HG03432 (cell line): Measurements from ENCODE around the gene USP49.

Source experiments
- ATAC-seq: cut with Tn5 transposase; IDR thresholded peaks from one replicate; pipeline ENCODE4 v1.9.1; 2021; ENCODE audit warnings: mild to moderate bottlenecking, moderate library complexity; ENCODE audit not compliant: unreplicated experiment

Gene USP49

DNA sequence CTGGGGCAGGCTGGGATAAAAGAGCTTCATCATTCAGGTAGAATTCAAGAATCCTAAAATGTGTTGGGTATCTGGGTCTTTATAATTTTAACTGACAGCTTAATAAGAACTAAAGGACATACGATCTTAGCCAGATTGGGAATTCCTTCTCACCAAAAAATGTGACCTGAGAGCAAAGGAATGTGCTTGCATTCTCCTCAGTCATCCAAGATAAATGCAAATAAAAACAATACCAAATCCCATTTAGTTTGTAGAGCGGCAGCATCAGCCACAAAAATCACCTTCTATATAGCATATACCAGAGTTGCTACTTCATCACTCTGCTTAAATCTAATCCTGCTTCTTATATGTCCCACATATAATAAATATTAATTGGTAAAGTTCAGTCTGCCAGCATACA lies 16.9 kb downstream of the USP49 start:
- ATAC-seq: no peak

DNA sequence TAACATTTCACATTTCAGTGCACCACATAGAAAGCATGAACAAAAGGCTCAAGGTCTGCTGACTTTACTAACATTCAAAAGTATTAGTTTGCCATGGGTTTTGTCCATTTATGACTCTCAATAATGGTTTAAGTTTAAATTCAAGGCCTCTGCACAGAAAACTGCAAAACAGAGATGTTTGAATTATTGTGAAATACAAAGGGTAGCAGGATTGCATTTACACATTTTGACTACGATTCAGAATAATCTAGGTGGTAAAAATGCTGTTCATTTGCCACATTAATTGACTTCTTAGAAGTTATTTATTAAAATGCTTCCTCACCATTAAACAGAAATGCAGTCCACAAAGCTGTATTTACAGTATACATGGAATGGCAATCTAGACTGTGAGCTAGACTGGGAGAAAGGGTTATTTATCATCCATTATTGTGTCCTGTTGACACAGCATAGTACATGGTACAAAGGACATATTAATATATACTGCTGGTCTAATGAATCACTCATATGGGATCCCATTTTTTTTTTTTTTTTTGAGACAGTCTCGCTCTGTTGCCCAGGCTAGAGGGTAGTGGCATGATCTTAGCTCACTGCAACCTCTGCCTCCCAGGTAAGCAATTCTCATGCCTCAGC lies 18.0 kb downstream of the USP49 start:
- no peak for ATAC-seq

DNA sequence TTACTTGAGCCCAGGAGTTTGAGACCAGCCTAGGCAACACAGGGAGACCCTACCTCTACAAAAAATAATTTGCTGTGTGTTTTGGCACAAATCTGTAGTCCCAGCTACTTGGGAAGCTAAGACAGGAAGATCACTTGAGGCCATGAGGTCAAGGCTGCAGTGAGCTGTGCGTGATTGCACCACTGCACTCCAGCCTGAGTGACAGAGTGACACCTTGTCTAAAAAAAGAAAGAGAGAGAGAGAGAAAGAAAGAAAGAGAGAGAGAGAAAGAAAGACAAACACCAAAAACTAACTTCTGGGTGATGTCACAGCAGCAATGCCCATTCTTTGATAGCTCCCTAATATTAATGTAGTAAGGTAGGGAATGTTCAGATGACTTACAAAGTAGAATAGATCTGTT lies 20.4 kb downstream of the USP49 start:
- no peak for ATAC-seq

DNA sequence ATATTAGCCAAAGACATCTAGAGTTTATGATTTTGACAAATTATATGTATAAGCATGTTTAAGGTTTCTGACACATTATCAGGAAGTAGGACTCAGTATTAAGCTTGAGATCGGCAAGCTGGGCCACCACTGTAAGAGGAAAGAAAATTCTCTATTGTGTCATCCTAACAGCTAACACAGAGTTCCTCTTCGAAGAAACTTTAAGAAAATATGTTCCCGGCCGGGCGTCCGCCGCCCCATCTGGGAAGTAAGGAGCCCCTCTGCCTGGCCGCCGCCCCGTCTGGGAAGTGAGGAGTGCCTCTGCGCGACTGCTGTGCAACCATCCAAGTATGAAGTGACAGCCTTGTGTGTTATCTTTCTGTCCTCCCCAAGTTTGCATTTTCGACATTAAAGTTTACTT lies 23.0 kb downstream of the USP49 start:
- ATAC-seq: no peak

DNA sequence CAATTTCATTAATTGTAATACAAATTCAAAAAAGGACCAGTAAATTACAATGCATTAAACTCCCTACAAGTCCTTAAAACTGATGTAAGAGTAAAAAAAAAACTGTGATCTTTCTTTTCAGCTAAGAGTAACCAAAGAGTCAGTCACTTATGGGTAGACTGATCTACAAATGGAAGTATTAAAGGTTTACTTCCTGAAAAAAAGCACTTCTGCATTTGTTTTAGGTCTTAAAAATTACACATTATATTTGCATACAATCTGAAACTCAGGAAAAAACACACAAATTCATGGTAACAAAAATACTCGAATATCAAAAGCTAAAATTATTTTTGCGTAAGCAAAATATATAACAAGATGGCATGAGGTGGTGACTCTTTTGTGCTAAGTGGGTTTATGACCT lies 23.5 kb downstream of the USP49 start:
- ATAC-seq: no peak

DNA sequence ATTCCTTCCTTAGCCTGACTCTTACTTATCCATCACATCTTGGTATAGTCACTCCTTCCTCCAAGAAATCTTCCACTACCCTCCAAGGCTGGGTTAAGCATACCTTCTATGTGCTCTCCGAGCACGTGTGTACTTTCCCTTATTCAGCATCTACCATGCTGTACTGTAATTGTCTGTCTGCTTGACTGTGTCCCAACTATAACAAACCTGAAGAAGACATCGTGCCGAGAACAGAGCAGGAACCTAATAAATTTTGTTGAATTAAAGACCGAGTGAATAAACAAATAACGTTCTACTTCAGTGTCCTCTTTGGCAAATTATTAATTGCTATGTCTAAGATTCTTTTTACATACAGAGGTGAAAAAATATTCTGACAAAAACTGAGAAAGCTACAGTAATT lies 35.8 kb downstream of the USP49 start:
- no peak for ATAC-seq

DNA sequence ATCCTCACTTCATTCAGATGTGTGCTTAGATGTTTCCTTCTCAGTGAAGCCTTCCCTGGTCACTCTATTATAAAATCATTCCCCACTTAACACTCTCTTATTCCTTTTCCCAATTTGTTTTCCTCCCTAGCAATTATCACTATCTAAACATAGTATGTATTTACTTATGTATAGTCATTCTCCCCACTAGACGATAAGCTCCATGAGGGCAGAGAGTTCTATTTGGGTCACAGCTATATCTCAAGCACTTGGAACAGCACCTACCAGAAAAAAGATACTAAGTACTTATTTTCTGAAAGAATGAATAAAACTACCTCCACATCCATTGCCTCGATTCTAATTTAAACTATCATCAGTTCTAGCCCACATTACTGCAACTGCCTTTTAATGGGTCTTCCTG lies 36.5 kb downstream of the USP49 start:
- no peak for ATAC-seq

DNA sequence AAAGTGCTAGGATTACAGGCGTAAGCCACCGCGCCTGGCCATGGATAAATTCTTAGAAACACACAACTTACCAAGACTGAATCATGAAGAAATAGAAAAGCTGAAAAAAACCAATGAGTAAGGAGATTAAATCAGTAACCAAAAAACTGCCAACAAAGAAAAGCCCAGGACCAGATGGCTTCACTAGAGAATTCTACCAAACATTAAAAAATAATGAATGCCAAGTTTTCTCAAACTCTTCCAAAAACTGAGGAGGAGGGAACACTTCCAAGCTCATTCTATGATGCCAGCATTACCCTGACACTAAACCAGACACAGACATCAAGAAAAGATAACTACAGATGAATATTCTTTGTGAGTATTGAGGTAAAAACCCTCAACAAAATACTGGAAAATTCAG lies 44.3 kb downstream of the USP49 start:
- ATAC-seq: no peak

DNA sequence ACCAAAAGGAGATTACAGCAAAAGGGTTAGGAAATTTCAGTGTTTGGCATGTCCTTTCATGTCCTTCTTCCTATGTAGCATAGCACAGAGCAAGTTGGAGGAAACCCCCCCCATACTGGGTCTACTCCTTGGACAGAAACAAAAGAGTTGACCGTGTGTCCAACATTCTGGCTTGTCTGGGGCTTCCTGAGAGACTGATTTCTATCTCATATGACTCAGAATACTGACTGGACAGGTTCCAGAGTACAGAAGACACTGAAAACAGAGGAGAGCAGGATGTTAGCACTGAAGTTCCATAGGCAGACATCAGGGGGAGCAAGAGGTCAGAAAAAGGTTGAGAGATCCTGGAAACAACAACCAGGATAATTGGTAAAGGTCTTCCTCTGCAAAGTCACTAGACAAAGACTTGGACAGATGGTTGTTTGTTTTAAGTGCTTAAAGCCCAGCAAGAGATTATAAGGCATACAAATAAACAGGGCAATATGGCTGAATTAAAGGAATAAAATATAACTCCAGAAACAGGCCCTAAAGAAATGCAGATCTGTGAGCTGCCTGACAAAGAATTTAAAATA lies 48.4 kb downstream of the USP49 start:
- peak; percentile 57 for ATAC-seq

DNA sequence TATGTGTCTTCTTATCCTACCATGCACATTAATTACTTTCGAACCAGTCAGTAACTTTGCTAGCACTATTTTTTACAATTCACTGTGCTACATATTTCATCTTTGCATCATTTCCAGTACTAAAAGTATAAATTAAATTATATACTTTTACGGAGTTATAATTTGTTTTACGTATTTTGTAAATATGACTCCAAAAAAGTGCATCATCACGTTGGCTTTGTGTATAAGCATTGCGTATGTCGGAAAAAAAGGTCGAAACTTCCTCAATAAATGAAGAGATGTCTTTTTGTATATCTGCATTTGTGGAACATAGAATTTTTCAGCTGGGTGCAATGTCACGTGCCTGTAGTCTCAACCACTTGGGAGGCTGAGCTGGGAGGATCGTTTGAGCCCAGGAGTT lies 52.0 kb downstream of the USP49 start:
- no peak for ATAC-seq

DNA sequence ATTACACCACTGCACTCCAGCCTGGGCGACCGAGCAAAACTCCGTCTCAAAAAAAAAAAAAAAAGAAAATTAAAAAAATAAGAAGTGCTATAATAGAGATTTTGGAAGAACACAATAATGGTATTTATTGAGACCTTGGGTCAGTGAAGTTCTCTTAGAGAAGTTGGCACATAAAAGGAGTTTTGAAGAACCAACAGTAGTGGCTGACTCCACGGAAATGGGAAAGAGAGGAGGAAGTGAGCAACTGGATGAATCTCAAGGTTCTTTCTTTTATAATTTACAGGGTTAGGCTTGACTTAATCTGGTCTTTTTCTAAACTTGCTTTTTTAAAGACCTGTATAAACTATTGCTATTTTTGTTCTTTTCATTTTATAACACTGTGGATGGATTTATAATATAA lies 54.8 kb downstream of the USP49 start:
- no peak for ATAC-seq

DNA sequence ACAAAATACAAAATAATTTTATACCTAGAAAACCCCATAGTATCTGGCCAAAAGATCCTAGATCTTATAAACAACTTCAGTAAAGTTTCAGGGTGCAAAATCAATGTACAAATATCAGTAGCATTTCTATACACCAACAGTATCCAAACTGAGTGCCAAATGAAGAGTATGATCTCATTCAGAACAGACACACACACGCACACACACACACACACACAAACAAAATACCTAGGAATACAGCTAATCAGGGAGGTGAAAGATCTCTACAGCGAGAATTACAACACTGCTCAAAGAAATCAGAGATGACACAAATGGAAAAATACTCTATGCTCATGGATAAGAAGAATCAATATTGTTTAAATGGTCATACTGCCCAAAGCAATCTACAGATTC lies 58.5 kb downstream of the USP49 start:
- ATAC-seq: no peak

DNA sequence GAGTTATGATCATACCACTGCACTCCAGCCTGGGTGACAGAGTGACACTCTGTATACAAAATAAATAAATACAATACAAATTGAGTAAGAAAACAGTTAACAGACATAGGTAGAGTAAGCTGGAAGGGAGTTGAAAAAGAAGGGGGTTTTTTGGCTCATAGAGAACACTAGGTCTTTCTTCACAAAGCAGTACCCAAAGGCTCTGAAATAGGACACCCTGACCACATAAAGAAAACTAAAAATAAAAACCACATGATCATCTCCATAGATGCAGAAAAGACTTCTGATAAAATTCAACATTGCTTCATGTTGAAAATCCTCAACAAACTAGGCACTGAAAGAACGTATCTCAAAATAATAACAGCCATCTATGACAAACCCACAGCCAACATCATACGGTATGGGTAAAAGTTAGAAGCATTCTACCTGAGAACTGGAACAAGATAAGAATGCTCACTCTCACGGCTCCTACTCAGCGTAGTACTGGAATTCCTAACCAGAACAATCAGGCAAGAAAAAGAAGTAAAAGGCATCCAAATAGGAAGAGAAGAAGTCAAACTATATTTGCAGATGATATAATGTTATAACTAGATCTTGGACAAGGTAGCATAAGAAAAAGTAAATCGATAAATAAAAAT lies 59.0 kb downstream of the USP49 start:
- ATAC-seq: no peak

DNA sequence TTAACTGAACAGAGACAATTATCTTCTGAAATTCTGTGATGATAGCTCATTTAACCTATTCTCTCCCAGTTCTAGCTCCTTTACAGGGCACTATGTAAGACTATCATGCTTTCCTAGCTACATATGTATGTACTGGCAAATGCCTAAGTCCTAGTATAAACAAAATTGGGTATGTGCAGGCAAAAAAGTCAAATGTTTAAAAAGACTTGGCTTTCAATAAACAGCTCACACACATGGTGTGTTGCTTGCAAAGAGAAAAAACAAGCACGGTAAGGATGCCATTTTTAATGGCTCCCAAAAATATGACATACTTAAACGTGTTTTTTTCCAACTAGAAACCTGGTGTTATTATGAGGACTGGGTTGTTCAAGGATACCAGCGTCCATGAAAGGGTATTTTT lies 62.9 kb downstream of the USP49 start:
- no peak for ATAC-seq

DNA sequence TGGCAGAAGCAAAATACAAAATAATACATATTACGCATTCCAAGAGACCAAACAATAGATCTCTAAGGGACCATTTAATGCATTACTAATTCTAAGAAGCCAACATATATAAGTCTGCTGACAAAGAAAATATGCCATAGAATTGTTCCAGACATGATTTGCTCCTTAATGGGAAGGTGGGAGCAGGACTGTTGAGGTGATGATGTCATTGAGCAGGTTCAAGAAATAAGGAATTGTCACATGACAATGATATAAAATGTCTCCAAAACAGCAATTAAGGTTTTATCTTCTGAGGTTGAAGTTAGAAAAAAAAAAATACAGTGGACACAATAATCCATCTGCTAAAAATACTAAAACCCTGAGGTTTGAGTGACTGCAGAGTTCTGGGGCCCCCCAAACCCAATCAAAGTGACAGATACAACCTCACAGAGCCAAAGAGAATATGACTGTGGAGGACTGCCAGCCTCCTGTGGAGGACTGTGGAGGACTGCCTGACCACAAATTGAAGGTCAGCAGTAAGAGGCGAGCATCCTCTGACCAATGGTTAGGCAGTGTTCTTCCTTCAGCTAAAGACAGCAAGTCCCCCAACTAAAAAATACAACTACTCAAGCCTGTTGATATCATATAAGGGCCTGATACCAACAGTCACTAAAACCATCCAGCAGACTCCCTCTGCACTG lies 68.7 kb downstream of the USP49 start:
- no peak for ATAC-seq

DNA sequence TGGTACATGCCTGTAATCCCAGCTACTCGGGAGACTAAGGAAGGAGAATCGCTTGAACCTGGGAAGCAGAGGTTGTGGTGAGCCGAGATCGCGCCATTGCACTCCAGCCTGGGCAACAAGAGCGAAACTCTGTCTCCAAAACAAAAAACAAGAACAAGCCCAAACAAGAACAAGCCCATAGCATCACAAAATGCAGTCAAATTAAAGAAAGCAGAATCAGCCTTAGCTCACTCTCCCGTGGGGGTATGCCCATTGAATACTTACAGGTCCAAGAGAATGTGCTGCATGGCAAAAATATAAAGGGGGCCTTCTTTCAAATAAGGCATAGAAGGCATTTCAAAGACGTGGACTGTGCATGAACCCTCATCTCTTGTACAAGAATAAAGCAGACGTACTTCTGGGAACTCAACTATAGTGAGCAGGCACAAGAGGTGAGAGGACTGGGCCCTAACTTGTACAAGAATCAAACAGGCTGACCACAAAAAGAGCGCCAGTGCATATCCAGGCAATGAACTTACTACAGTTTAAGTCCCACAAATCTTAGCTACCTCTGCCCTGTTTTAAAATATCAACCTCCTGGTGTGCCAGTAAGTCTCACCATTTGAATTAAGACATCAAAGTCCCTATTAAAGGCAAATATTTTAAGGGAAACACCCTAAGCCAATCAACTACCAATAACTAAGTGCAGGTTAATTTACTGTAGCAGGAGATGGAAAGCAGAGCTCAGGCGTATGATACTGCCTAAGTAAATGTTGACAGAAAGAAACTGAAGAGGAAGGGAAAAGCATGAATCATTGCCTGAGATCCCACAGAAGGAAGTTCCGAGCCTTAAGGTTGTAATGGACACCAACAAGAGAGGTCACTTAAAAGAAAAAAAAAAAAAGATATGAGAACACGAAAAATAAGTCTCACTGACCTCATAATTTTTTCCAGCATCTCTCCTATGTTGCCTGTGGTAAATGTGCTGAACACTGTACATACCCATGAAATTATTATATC lies 70.3 kb downstream of the USP49 start:
- ATAC-seq: no peak

DNA sequence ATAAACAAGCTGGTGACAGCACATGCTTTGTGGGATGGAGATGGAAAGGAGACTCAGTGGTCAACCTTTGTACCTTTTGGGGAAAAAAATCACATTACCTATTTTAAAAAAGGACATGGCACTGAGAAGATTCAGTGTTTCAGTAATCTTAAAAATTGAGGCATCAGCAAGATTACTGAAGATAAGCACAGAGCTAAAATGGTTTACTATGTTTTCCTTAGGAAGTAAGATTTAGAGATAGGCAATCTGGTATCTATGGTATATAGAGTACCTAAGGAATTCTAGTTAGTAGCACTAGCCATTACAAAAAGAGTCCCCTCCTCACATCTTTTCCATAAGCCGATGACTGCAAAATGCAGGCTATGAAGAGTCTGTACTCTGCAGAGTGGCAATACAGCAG lies 72.0 kb downstream of the USP49 start:
- no peak for ATAC-seq

DNA sequence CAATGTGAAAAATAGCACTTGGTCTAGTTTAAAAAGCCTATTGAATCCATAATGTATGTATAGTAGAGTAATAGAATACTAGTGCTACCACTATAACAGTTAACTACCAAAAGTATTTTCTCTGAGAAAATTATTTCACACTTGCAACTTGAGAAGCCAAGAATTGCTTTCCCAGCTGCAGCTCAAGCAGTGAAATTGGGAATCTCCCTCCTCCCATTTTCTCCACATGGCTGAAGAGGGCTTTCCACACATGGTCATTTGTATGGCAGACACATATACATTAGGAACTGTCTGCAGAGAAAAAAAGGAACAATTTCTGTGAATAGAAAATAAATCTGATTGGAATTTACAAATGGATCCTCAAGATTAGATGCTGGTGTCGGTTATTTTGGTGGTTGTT lies 73.2 kb downstream of the USP49 start:
- ATAC-seq: no peak

DNA sequence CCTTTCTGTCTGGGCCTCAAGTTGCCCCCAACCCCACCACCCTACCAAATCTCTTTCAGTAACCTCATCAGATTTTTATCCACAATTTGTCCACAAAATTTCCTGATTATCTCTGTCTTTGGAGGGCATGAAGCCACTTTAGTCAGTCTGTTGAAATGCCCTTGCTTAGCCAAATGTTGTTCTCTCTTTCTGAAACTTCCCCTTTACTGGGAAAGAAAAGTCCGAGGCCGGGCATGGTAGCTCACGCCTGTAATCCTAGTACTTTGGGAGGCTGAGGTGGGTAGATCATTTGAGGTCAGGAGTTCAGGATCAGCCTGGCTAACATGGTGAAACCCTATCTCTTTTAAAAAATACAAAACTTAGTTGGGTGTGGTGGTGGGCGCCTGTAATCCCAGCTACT lies 73.9 kb downstream of the USP49 start:
- ATAC-seq: no peak

DNA sequence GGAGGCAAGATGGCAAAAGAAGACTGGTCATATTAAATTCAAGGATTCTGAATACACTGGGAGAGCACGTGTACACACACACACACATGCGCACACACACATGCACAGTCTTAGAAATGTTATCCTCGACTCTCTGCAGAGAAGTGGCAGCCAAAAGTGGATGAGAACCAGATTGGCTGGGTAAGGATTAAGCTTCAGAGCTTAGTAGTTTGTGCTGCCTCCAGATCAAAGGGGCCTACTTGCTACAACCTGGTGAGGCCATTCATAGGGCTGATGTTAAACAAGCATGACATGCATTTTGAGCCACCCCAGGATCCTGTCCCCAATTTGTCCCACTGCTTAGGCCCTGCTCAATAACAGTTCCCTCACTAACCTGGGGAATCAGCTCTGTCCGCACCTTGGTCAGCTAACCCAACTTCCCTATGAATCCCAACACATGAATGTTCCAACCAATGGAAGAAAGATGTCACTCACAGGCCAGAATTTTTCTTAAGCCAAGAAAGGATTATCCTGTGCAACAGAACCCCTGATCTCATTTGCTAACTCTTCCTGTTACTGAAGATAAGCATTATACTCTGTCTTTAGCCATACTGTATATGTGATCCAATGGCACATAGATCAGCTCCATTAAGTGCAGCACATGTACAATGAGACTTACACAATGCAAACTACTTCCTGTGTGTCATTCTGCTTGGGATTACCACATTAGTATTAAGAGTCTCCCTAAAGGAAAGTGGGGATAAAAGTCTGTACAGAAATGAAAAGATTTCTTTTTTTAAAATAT lies 76.7 kb downstream of the USP49 start:
- no peak for ATAC-seq
